GM12878 (cell line): Measurements from ENCODE around the gene CCNY. TPM values are rescaled to one million over a fixed set of nuclear protein-coding genes. Genes with fewer than 3 reads are reported as not detected.

Experiments
- ATAC-seq: fragments of 200-7000 bp; cut with Tn5 transposase; 3 replicates; pipeline ENCODE4 v1.9.1; 2020; ENCODE audit warnings: mild to moderate bottlenecking, moderate library complexity
- BruUV-seq: library from RNA; stranded (reverse); fragments of 400-500 nt; replicated peaks from 2 replicates; lab custom pipeline; 2021; lab: Mats Ljungman, UMichigan
- CTCF ChIA-PET: fragments of 300-600 bp; sonication (Branson Sonifier 250); formaldehyde crosslinking; extraction: SDS; loops from one replicate; lab custom pipeline; 2021; ENCODE audit warnings: inconsistent platforms; lab: Yijun Ruan, JAX
- POLR2A ChIA-PET: fragments of 350-600 bp; formaldehyde crosslinking; extraction: SDS; loops from one replicate; lab custom pipeline; 2021; ENCODE audit warnings: inconsistent platforms; lab: Charles Lee
- RAD21 ChIA-PET: fragments of 300-600 bp; sonication (Branson Sonifier 250); formaldehyde crosslinking; loops from one replicate; lab custom pipeline; 2023; ENCODE audit warnings: antibody characterized with exemption; ENCODE audit not compliant: unreplicated experiment; lab: Charles Lee
- SMC1A ChIA-PET: fragments of 300-600 bp; sonication (Branson Sonifier 250); formaldehyde crosslinking; loops from one replicate; lab custom pipeline; 2023; ENCODE audit not compliant: unreplicated experiment, uncharacterized antibody; lab: Charles Lee
- DNase-seq: peaks from one replicate; pipeline ENCODE4 v3.0.0-alpha.2; 2011; ENCODE audit warnings: low read depth, low spot score
- FAIRE-seq: peaks from 3 replicates; lab custom pipeline; 2011; peaks lifted over from hg19 to GRCh38; lab: Jason Lieb, UNC
- H2AFZ ChIP-seq: 2 replicates; pipeline ENCODE4 v1.6.0; 2011; ENCODE audit warnings: low read depth, low read length, control low read depth; ENCODE audit not compliant: control insufficient read depth
- H3K27ac ChIP-seq: 2 replicates; pipeline ENCODE4 v1.5.1; 2011; ENCODE audit warnings: control low read depth; ENCODE audit not compliant: control insufficient read depth, insufficient read depth
- H3K27me3 ChIP-seq, 2 experiments: replicated peaks in 1 of 2; 2 replicates each; pipeline versions ENCODE4 v1.6.0 to v1.6.1; 2011; ENCODE audit warnings: low read length in 1 of 2; ENCODE audit not compliant: control insufficient read depth in 2 of 2, insufficient read depth in 2 of 2
- H3K36me3 ChIP-seq, 2 experiments: 2 replicates each; pipeline ENCODE4 v1.5.1; 2011; ENCODE audit warnings: low read length in 1 of 2; ENCODE audit not compliant: control insufficient read depth in 2 of 2, insufficient read depth in 2 of 2
- H3K4me1 ChIP-seq: 2 replicates; pipeline ENCODE4 v1.6.1; 2011; ENCODE audit warnings: mild to moderate bottlenecking, low read length, moderate library complexity, mixed read lengths; ENCODE audit not compliant: control insufficient read depth, insufficient read depth
- H3K4me2 ChIP-seq: 2 replicates; pipeline ENCODE4 v1.6.0; 2011; ENCODE audit warnings: control low read depth; ENCODE audit not compliant: control insufficient read depth, insufficient read depth
- H3K4me3 ChIP-seq: fragments of 200-600 bp; sonication (generic); 2 replicates; pipeline ENCODE4 v1.5.1; 2016
- H3K79me2 ChIP-seq: 2 replicates; pipeline ENCODE4 v1.6.0; 2011; ENCODE audit warnings: low read length; ENCODE audit not compliant: control insufficient read depth, insufficient read depth
- H3K9ac ChIP-seq: 2 replicates; pipeline ENCODE4 v1.8.0; 2011; ENCODE audit warnings: low read length, control low read depth, mixed read lengths; ENCODE audit not compliant: control insufficient read depth, insufficient read depth
- H3K9me3 ChIP-seq: replicated peaks from 3 replicates; pipeline ENCODE4 v1.5.1; 2011; ENCODE audit warnings: mild to moderate bottlenecking, low read length; ENCODE audit not compliant: control insufficient read depth, insufficient read depth
- H4K20me1 ChIP-seq: 2 replicates; pipeline ENCODE4 v1.6.0; 2011; ENCODE audit not compliant: control insufficient read depth, insufficient read depth
- CHD2 ChIP-seq: IDR thresholded peaks from 2 replicates; pipeline ENCODE4 v1.6.1; 2011; ENCODE audit warnings: low read depth, low read length, improper control_type of control experiment, borderline replicate concordance
- CHD4 ChIP-seq: fragments of 200-600 bp; sonication (generic); IDR thresholded peaks from 2 replicates; pipeline ENCODE4 v1.6.1; 2016; ENCODE audit warnings: mild to moderate bottlenecking
- ESRRA ChIP-seq: IDR thresholded peaks from 2 replicates; pipeline ENCODE4 v1.6.1; 2012; ENCODE audit warnings: mild to moderate bottlenecking, low read length, improper control_type of control experiment
- HSF1 ChIP-seq: fragments of 150-350 bp; IDR thresholded peaks from 2 replicates; pipeline ENCODE4 v1.6.1; 2014; ENCODE audit warnings: mild to moderate bottlenecking, low read depth, low read length
- IRF3 ChIP-seq: fragments of 450-650 bp; IDR thresholded peaks from 2 replicates; pipeline ENCODE4 v1.6.1; 2014; ENCODE audit warnings: mild to moderate bottlenecking
- MLLT1 ChIP-seq: fragments of 450-650 bp; IDR thresholded peaks from 2 replicates; pipeline ENCODE4 v1.6.1; 2016; ENCODE audit warnings: mild to moderate bottlenecking
- NR2C1 ChIP-seq: fragments of 450-650 bp; IDR thresholded peaks from 2 replicates; pipeline ENCODE4 v1.6.1; 2017; ENCODE audit warnings: antibody characterized with exemption, mild to moderate bottlenecking, moderate library complexity
- PML ChIP-seq: IDR thresholded peaks from 2 replicates; pipeline ENCODE4 v1.6.1; 2012; ENCODE audit warnings: low read length, inconsistent platforms
- RBBP5 ChIP-seq: fragments of 200-600 bp; sonication (generic); conservative IDR thresholded peaks from 2 replicates; pipeline ENCODE4 v1.6.1; 2016
- RELB ChIP-seq: fragments of 450-650 bp; IDR thresholded peaks from 2 replicates; pipeline ENCODE4 v1.6.1; 2017; ENCODE audit warnings: low read depth, mild to moderate bottlenecking, moderate library complexity
- SMC3 ChIP-seq: IDR thresholded peaks from 2 replicates; pipeline ENCODE4 v1.6.1; 2011; ENCODE audit warnings: low read length, improper control_type of control experiment, borderline replicate concordance
- SPI1 ChIP-seq: IDR thresholded peaks from 2 replicates; pipeline ENCODE4 v1.6.1; 2011; ENCODE audit warnings: low read depth, mild to moderate bottlenecking, low read length, moderate library complexity, borderline replicate concordance; ENCODE audit not compliant: insufficient read depth
- SREBF1 ChIP-seq: IDR thresholded peaks from 2 replicates; pipeline ENCODE4 v1.6.1; 2012; ENCODE audit warnings: mild to moderate bottlenecking, low read length
- ZBTB11 ChIP-seq: fragments of 450-650 bp; formaldehyde crosslinking; IDR thresholded peaks from 2 replicates; pipeline ENCODE4 v1.5.0; 2022; ENCODE audit warnings: mild to moderate bottlenecking, missing genetic modification characterization
- WGBS: methylation state at CpG from one replicate; pipeline ENCODE4 v1.1.6; 2016; ENCODE audit warnings: low lambda C conversion rate; ENCODE audit not compliant: insufficient replicate concordance, insufficient coverage; ENCODE audit errors: missing lambda C conversion rate; 5-methylcytosine and 5-hydroxymethylcytosine counted together
- in situ Hi-C: fragments of 300-500 bp; cut with MboI; formaldehyde crosslinking; loops from 9 replicates; pipeline ENCODE4 v1.14.3; 2018; ENCODE audit warnings: mixed read lengths
- intact Hi-C: fragments of 100-400 bp; cut with micrococcal nuclease; formaldehyde crosslinking; loops from one replicate; pipeline ENCODE4 v1.14.2; 2022; ENCODE audit not compliant: unreplicated experiment
- polyA plus RNA-seq, 11 experiments: library from polyadenylated mRNA; depleted of rRNA in 4 of 11; unstranded in 6 of 11; stranded (reverse) in 5 of 11; fragments of >200 nt; fragmentation: Nextera tagmentation in 4 of 11; fragmentation: Illumina TruSeq in 1 of 11; extraction: Ambion mirVana in 4 of 11; extraction: Trizol in 1 of 11; gene quantifications; 1 replicate in 1 of 11; 2 replicates in 10 of 11; pipeline versions ENCODE4 v1.2.1 to v1.2.3, GENCODE V29; 2011 to 2016; ENCODE audit warnings: inconsistent platforms in 2 of 11, missing spikeins in 2 of 11, low read depth in 1 of 11
- total RNA-seq, 4 experiments: library from RNA; depleted of rRNA in 3 of 4; stranded (reverse); fragments of >200 nt in 3 of 4; fragmentation: Illumina TruSeq in 1 of 4; extraction: Trizol in 1 of 4; gene quantifications; 2 replicates each; pipeline versions ENCODE4 v1.2.1 to v1.2.3, GENCODE V29; 2013 to 2021

Gene CCNY
- total and polyA plus RNA-seq, 10 of the 15 experiments (the other 5 are each of a cell fraction or from before 2014, with no cell fraction given), result 3.6 to 50.0 (median 26.1) TPM

- Histone ChIP-seq H3K27ac (no peak overlapping the region), H3K9me3 (no peaks in the 10 kb centered on the region), H3K79me2 (peaks cover 24% of the 10 kb centered on the region), H2AFZ (no peak overlapping the region), H3K4me3 (no peak overlapping the region), H3K4me2 (no peak overlapping the region), H4K20me1 (0 out of 2 replicates have a peak, but pooled peaks cover 3% of the 10 kb centered on the region), H3K36me3 (no peaks in the 10 kb centered on the region; a peak in 1 of 4 replicates), H3K4me1 (peaks cover 7% of the 10 kb centered on the region), H3K27me3 (no peaks in the 10 kb centered on the region), H3K9ac (no peak overlapping the region)
- 79% methylated on average over 6 of the region's 6 CpGs for WGBS
- ChIA-PET RAD21 (interaction anchor here (1.2 kb wide), 1 partner anchor 206 kb away, joined by 3 read pairs; no protein-coding TSS in a partner anchor), POLR2A (no interaction called here), SMC1A (interaction anchor here (0.7 to 1.5 kb wide), 3 partner anchors 47 to 97 kb away, joined by 3 read pairs; no protein-coding TSS in a partner anchor), CTCF (interaction anchor here (1.0 kb wide), 1 partner anchor 26 kb away, joined by 3 read pairs; no protein-coding TSS in a partner anchor)
- FAIRE-seq (no peak), DNase-seq (no peak), ATAC-seq (no peak)
- in situ Hi-C loops (loop anchor here (10.0 kb wide), 1 partner anchor 207 kb away; the partner anchor contains the start of gene CREM), intact Hi-C loops (no loop called here)
- BruUV-seq, result no TSS peak
- TF ChIP-seq ESRRA (no peak), NR2C1 (no peak), SMC3 (no peak), PML (no peak), RBBP5 (no peak), ZBTB11 (CRISPR knock-in tag) (no peak), SREBF1 (no peak), CHD2 (no peak), CHD4 (no peak), MLLT1 (no peak), IRF3 (no peak), RELB (no peak), SPI1 (no peak), HSF1 (no peak)
Measured at GRCh38 chr10:35331894-35332640, 4.2 kb upstream of the CCNY start.
